EH (cell line): Measurements from ENCODE around the gene TP53AIP1.

Source experiments
- DNase-seq: peaks from one replicate; pipeline ENCODE4 v3.0.0-alpha.2; 2015; ENCODE audit warnings: low read depth

TP53AIP1 gene

DNA sequence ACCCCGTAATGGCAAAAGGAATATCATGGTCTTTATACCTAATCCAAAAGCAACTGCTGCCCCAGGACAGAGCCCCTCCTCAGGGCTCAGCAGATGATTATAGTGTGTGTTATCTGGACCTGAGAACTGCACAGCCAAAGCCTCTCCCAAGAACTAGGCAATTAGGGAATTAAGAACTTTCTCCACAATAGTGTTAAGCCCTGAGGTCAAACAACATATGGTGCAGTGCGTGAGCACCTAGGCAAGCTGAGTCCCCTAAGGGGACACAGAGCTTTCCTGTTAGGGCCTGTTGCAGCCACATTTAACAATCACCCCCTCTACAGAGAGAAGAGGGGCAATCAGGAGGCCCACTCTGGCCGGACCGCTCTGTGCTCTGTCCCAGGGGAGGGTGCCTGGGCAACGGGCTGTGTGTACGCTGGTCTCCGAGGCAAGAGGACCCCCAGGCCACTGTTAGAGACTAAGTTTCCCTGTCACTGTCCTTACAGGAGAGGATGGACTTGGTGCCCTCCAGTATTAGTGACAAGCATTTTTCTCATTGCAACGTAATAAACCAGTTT lies 52.9 kb downstream of the TP53AIP1 start:
- no peak for DNase-seq

DNA sequence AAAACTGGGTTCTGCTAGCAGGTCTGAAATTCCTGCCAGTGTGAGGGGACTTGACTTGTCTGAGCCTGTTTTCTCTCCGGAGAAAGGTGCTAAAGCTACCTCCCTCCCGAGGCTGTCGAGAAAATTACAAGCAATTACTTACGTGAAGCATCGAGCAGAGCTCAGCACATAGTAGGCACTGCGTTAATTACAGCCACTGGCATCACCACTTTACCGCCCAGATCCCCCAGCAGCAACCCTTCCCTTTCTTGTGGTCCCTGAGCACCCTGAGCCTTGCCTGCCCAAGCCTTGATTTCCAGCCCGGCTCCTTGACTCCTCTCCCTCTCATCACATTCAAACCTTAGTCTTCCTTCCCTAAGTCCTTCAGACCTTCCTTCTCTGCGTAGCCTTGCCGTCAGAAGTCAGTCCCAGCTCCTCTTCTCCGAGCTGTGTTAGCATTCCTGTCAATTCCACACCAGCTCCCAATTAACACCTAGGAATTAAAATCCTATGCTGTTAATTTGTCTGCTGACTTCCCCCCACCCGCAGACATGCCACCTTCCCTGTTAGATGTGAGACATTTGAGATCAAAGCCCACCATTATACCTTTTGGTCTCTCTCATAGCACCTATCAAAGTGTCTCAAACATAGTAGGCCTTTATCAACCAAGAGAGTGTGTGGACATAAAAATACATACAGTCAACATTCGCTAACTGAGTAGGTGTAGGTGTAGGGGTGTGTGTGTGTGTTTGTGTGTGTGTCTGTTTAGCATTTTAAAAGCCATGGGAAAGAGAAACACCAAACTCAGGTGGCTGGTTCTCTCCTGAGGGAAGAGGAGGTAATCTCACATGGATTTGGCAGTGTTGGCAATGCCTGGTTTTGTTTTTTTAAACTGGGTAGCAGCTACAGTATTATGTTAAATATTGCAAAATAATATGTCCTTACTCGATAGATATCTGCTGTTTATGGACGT lies 54.4 kb downstream of the TP53AIP1 start:
- DNase-seq, result no peak

DNA sequence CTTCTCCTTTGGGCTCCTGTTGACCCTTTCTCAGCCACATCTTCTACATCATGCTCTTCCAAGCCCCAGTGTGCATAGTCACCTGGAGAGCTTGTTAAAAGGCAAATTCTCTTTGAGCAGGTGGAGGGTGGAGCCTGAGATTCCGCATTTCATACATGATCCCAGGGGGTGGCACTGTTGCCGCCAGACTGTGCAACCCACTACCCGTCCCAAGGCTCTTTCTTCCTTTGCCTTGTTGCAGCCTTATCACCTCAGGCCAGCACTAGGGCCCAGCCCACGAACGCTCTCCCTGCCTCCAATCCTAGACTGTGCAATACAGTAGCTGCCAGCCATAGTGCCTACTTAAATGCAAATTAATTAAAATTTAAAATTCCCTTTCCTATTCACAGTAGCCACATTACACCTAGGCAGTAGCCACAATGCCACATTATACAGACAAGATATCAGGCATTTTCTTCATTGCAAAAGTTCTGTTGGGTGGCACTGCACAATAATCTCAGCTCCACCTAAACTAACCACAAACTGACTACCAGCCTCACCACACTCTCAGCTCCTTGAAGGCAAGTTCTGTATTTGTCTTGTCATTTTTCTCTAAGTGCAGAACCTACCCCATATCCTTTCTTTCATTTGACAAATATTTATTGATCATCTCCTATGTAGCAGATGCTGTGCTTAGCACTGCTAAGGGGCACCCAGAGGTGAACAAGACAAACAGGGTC lies 56.1 kb downstream of the TP53AIP1 start:
- DNase-seq, result no peak
